Stomach (tissue), 9 donors: ENCODE measurements around the gene DENND1C. TPM values are rescaled to one million over a fixed set of nuclear protein-coding genes. Genes with fewer than 3 reads are reported as not detected.

Source experiments
- DNase-seq, 2 donors: peaks; one replicate each; pipeline versions ENCODE4 v3.0.0 to v3.0.0-alpha.2; 2013 to 2019
- H3K27ac ChIP-seq, 5 donors: fragments of 200-600 bp in 4 of 5; sonication (generic) in 4 of 5; one replicate each; pipeline ENCODE4 v1.5.1; 2013 to 2019; ENCODE audit warnings: mild to moderate bottlenecking in 1 of 5, moderate library complexity in 1 of 5
- H3K27me3 ChIP-seq, 3 donors: fragments of 200-600 bp; sonication (generic); one replicate each; pipeline ENCODE4 v1.5.1; 2017 to 2019; ENCODE audit warnings: mixed run types in 1 of 3
- H3K36me3 ChIP-seq, 4 donors: fragments of 200-600 bp; sonication (generic); 1 replicate in 3 of 4; 2 replicates in 1 of 4; pipeline ENCODE4 v1.5.1; 2016 to 2019
- H3K4me1 ChIP-seq, 4 donors: fragments of 200-600 bp; sonication (generic); one replicate each; pipeline ENCODE4 v1.5.1; 2016 to 2019
- H3K4me3 ChIP-seq, 4 donors: fragments of 200-600 bp; sonication (generic) in 3 of 4; one replicate each; pipeline ENCODE4 v1.5.1; 2016 to 2019; ENCODE audit warnings: mild to moderate bottlenecking in 1 of 4
- H3K9me3 ChIP-seq, 4 donors: fragments of 200-600 bp; sonication (generic); one replicate each; pipeline ENCODE4 v1.5.1; 2016 to 2019
- EP300 ChIP-seq: sonication (generic); formaldehyde crosslinking; IDR thresholded peaks from one replicate; pipeline ENCODE4 v1.6.1; 2017; ENCODE audit warnings: antibody characterized with exemption
- POLR2A ChIP-seq, 4 donors: fragments of 450-650 bp; IDR thresholded peaks; one replicate each; pipeline ENCODE4 v1.6.1; 2016; ENCODE audit warnings: antibody characterized with exemption in 4 of 4, control low read depth in 2 of 4, mild to moderate bottlenecking in 1 of 4, moderate library complexity in 1 of 4
- POLR2AphosphoS5 ChIP-seq, 3 donors: sonication (generic); formaldehyde crosslinking; IDR thresholded peaks; one replicate each; pipeline ENCODE4 v1.6.1; 2016; ENCODE audit warnings: antibody characterized with exemption in 3 of 3
- WGBS, 5 donors: extraction: QIAGEN DNeasy Blood & Tissue Kit in 3 of 5; methylation state at CpG; one replicate each; pipeline versions ENCODE4 v1.1.5 to v1.1.7; 2013 to 2018; 5-methylcytosine and 5-hydroxymethylcytosine counted together
- intact Hi-C: fragments of 100-400 bp; cut with DNase I; formaldehyde crosslinking; loops from one replicate; pipeline ENCODE4 v1.15.1; 2023; ENCODE audit warnings: low total_unique reads
- polyA plus RNA-seq, 3 donors: library from polyadenylated mRNA; stranded (reverse); fragments of 200-250 nt; gene quantifications; one replicate each; pipeline ENCODE4 v1.2.3, GENCODE V29; 2013
- total RNA-seq, 5 donors: library from RNA; depleted of rRNA; stranded (reverse); fragments of >200 nt; gene quantifications; one replicate each; pipeline versions ENCODE4 v1.1.0 to v1.2.3, GENCODE V29; 2014 to 2016
- TF ChIP-seq, protein P1 (sequence below), 7 experiments: fragments of 450-650 bp in 4 of 7; fragments of 200-600 bp in 3 of 7; sonication (generic) in 3 of 7; IDR thresholded peaks; one replicate each; pipeline ENCODE4 v1.5.1; 2016 to 2019; ENCODE audit warnings: antibody characterized with exemption in 7 of 7, control low read depth in 2 of 7, mild to moderate bottlenecking in 1 of 7
- donor health status: healthy with polysubstance abuse.
- donor health status: Bipolar disorder and iron deficiency.
- donor health status: healthy.

The DENND1C gene
- total and polyA plus RNA-seq, 8 donors = 0.45 to 15.2 (median 2.7) TPM

DNA sequence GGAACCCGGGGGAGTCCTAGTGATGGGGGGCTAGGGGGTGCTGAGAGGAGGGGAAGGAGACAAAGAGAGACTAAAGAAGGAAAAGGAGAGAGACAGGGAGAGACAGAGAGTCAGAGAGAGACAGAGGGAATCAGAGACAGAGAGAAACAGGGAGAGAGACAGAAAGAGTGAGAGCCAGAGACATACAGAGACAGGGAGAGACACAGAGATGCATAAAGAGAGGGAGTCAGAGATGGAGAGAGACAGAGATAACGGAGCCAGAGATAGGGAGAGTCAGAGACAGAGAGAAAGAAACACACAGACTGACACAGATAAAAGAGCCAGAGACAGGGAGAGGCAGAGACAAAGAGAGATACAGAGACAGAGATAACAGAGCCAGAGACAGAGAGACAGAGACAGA is 47.8 kb upstream of the DENND1C start:
- peaks cover 8 to 38% (median 23%) of the 10 kb centered on the region in 4 donors for H3K4me1 ChIP-seq
- no peak overlapping the region for H3K4me3 ChIP-seq
- H3K27ac ChIP-seq = no peak overlapping the region
- no peak for DNase-seq
- 30 to 59% (median 53%) methylated on average over 2 of the region's 2 CpGs for WGBS, 5 donors
- no peak for TF ChIP-seq EP300
- TF ChIP-seq, protein P1, sequence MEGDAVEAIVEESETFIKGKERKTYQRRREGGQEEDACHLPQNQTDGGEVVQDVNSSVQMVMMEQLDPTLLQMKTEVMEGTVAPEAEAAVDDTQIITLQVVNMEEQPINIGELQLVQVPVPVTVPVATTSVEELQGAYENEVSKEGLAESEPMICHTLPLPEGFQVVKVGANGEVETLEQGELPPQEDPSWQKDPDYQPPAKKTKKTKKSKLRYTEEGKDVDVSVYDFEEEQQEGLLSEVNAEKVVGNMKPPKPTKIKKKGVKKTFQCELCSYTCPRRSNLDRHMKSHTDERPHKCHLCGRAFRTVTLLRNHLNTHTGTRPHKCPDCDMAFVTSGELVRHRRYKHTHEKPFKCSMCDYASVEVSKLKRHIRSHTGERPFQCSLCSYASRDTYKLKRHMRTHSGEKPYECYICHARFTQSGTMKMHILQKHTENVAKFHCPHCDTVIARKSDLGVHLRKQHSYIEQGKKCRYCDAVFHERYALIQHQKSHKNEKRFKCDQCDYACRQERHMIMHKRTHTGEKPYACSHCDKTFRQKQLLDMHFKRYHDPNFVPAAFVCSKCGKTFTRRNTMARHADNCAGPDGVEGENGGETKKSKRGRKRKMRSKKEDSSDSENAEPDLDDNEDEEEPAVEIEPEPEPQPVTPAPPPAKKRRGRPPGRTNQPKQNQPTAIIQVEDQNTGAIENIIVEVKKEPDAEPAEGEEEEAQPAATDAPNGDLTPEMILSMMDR (IDR thresholded peaks at IDR 0.05) = no peak
- H3K9me3 ChIP-seq = no peaks in the 10 kb centered on the region
- no peaks in the 10 kb centered on the region for H3K36me3 ChIP-seq
- peaks cover 6 to 38% (median 27%) of the 10 kb centered on the region in 3 donors for H3K27me3 ChIP-seq
- intact Hi-C loops = loop anchor here (10.0 kb wide), 1 partner anchor 335 kb away; no protein-coding TSS in a partner anchor

DNA sequence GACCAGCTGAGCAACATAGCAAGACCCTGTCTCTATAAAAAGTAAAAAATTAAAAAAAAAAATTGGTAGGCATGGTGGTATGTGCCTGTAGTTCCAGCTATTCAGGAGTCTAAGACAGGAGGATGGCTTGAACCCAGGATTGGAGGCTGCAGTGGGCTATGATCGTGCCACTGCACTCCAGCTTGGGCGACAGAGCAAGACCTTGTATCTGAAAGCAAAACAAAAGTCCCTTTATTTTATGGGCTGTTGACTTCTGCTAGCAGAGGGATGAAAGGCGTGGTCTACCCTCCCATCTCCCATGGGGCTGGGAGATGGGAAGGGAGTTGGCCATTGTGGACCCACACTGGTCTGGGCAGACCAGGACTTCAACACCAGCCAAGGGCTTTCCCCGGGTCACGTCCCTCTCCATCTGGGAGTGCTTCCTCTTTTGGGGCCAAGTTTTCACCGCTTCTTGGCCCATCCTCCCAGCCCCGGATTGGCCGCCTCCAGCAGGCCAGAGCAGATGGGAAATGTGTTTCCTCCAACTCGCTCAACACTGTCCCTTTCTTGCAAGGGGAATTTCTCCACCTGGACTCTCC is 47.0 kb upstream of the DENND1C start:
- Histone ChIP-seq H3K27me3 (peaks cover 6 to 31% (median 20%) of the 10 kb centered on the region in 3 donors), H3K4me3 (no peak overlapping the region), H3K4me1 (peaks cover 8 to 33% (median 23%) of the 10 kb centered on the region in 4 donors), H3K36me3 (no peaks in the 10 kb centered on the region), H3K9me3 (no peaks in the 10 kb centered on the region), H3K27ac (no peak overlapping the region)
- TF ChIP-seq POLR2AphosphoS5 (IDR thresholded peaks at IDR 0.05) = no peak
- intact Hi-C loops = loop anchor here (10.0 kb wide), 1 partner anchor 336 kb away; no protein-coding TSS in a partner anchor
- peak in 1 of 2 donors; percentile 74 for DNase-seq
- 36 to 47% (median 39%) methylated on average over 9 of the region's 9 CpGs for WGBS, 5 donors

DNA sequence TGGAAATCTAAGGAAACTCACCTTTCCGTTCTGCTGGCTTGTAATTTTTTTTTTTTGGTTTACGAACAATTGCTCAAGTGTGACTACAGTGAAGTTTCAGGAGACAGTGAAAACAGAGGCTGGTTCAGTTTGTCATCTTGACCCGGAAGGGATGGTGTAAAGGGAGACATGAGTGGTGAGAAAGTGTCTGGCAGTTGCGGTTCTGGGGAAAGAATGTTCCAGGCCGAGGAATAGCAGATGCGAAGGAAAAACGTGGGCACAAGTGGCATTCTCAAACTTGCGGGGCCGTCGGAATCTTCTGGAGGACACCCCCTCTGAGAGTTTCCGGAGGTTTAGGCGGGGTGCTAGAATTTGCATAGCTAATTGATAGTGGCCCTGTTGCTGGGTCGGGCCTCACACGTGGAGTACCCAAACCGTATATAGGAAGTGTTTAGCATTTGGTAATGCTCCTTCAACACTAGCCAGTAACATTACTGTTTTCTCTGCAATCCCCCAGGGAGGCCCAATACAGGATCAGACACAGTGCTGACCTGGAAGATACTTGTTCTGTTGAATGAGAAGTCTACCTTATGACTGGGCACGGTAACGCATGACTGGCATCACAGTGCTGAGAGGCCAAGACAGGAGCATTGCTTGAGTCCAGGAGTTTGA is 46.4 kb upstream of the DENND1C start:
- DNase-seq = no peak
- H3K27me3 ChIP-seq = peaks cover 6 to 27% (median 17%) of the 10 kb centered on the region in 3 donors
- H3K36me3 ChIP-seq = no peaks in the 10 kb centered on the region
- TF ChIP-seq EP300 (no peak), POLR2A (IDR thresholded peaks at IDR 0.05) (no peak), POLR2AphosphoS5 (IDR thresholded peaks at IDR 0.05) (no peak)
- TF ChIP-seq, protein P1 (IDR thresholded peaks at IDR 0.05) = no peak
- 64 to 69% (median 67%) methylated on average over 17 of the region's 17 CpGs for WGBS, 5 donors
- intact Hi-C loops = loop anchor here (10.0 kb wide), 1 partner anchor 337 kb away; no protein-coding TSS in a partner anchor
- no peaks in the 10 kb centered on the region for H3K9me3 ChIP-seq
- H3K4me3 ChIP-seq = no peak overlapping the region
- H3K4me1 ChIP-seq = peaks cover 8 to 33% (median 23%) of the 10 kb centered on the region in 4 donors
- no peak overlapping the region for H3K27ac ChIP-seq

DNA sequence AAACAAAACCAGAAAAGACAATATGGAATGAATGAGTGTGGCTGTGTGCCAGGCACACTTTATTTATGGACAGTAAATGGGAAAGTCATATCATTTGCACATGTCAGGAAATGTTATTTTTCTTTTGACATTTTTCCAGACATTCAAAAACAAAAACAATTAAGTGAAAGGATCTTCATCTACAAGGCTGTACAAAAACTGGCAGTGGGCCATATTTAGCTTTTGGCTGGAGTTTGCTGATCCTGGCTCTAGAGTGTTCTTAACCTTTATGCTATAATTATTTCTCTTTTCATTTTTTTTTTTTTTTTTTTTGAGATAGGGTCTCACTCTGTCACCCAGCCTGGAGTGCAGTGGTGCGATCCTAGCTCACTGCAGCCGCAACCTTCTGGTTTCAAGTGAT is 42.7 kb upstream of the DENND1C start:
- H3K9me3 ChIP-seq = no peaks in the 10 kb centered on the region
- no peak for TF ChIP-seq EP300
- TF ChIP-seq POLR2AphosphoS5 (IDR thresholded peaks at IDR 0.05) = no peak
- TF ChIP-seq, protein P1 (IDR thresholded peaks at IDR 0.05) = no peak
- no peak for TF ChIP-seq POLR2A (IDR thresholded peaks at IDR 0.05)
- H3K4me3 ChIP-seq = no peak overlapping the region
- peaks cover 0 to 14% (median 5%) of the 10 kb centered on the region in 4 donors for H3K4me1 ChIP-seq
- DNase-seq = peak in 1 of 2 donors; percentile 41
- WGBS, 5 donors = 66 to 84% (median 70%) methylated on average over 2 of the region's 2 CpGs
- H3K27me3 ChIP-seq = peaks cover 0 to 14% (median 0%) of the 10 kb centered on the region in 3 donors
- intact Hi-C loops = loop anchor here (10.0 kb wide), 1 partner anchor 340 kb away; no protein-coding TSS in a partner anchor
- no peak overlapping the region for H3K27ac ChIP-seq
- H3K36me3 ChIP-seq = no peaks in the 10 kb centered on the region
